GM18870 (cell line): ENCODE results near the gene FNDC3B.
"Not testable (repeated sequence)": the region's sequence is repeated elsewhere in the genome, so short reads cannot be mapped to it uniquely, and the experiment has no call there.

ENCODE experiments used
- ATAC-seq: cut with Tn5 transposase; IDR thresholded peaks from one replicate; pipeline ENCODE4 v1.9.1; 2021; ENCODE audit warnings: moderate library complexity; ENCODE audit not compliant: unreplicated experiment

FNDC3B gene

GRCh38 chr3:172030181-172030580 is 9.2 kb upstream of the FNDC3B start:
- ATAC-seq: no peak

- no peak for ATAC-seq
Measured at GRCh38 chr3:172031996-172032395, 7.4 kb upstream of the FNDC3B start.

DNA sequence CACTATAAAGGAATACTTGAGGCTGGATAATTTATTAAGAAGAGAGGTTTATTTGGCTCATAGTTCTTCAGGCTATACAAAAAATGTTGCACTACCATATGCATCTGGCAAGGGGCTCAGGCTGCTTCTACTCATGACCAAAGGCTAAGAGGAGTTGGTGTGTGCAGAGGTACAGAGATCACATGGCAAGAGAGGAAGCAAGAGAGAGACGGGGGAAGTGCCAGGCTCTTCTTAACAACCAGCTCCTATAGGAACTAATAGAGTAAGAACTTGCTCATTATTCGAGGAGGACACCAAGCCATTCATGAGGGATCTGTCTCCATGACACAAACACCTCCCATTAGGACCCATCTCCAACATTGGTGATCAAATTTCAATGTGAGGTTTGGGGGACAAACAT is 6.0 kb upstream of the FNDC3B start:
- ATAC-seq: no peak

DNA sequence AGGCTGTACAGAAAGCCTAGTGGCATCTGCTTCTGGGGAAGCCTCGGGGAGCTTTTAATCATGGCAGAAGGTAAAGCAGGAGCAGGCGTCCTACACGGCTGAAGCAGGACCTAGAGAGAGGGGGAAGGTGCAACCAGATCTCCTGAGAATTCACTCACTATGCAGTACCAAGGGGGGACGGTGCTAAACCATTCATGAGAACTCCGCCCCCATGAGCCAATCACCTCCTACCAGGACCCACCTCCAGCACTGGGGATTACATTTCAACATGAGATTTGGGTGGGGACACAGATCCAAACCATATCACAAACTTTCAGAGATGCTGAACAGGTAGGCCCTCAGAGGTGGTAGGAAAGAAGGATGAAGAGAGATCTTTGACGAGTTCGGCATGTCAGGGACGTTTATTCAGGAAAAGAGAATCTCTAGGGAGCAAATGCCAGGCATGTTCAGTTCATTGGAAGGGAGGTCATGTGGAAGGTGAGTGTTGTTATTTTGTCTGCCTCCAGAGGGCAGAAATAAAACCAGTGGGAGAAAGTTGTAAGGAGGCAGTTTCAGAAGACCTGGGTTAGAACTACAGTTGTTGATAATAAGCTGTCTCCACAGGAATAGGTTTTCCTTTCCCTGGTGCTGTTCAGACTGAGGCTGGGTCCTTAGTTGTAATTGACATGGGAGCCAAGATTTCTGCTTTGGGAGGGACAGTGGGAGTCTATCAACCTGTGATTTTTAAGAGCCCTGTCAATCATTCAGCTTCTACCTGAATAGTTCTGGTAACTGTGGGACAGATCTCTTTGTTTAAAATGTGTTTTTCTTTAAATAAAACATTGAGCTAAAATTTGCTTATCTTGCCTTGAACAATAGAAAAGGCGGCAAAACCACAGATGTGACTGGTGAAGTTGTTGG is 4.3 kb upstream of the FNDC3B start:
- no peak for ATAC-seq

DNA sequence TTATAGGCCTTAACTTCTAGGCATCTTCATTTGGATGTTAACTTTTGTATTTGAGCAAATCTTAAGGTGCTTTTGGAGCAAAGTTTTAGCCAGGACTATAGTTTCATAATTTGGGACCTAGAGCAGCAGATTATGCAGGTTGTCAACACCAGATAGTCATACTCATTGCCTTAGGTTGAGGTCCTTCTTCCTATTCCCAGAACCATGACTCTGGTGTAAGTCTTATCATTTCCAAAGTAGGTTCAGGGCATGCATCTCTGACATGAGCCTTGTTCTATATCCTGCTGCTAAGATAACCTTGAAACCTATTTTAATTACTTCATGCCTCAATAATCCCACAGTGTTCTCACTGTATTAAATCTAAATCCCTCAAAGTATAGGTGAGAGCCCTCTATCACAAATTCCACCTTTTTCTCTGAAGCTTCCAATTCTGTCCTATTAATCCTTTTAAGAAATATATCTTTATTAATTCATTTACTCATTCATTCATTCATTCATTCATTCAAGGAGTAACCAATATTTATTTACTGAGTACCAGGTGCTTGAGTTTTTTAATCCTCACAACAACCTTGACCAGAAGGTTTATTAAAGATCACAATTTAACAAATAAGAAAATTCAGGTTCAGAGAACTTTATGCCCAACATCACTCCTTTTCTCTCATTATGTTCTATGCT is 2.7 kb upstream of the FNDC3B start:
- ATAC-seq: no peak

- no peak for ATAC-seq
Measured at GRCh38 chr3:172038798-172039435, 461 bp upstream of the FNDC3B start.

GRCh38 chr3:172040078-172040980 is 951 bp downstream of the FNDC3B start:
- no peak for ATAC-seq

- no peak for ATAC-seq
Measured at GRCh38 chr3:172040981-172041963, 1.9 kb downstream of the FNDC3B start.

- ATAC-seq: no peak
Measured at GRCh38 chr3:172042136-172042662, 2.8 kb downstream of the FNDC3B start.

GRCh38 chr3:172042663-172043179 is 3.3 kb downstream of the FNDC3B start:
- ATAC-seq: not testable (repeated sequence)

GRCh38 chr3:172043233-172043632 is 3.9 kb downstream of the FNDC3B start:
- ATAC-seq: no peak

DNA sequence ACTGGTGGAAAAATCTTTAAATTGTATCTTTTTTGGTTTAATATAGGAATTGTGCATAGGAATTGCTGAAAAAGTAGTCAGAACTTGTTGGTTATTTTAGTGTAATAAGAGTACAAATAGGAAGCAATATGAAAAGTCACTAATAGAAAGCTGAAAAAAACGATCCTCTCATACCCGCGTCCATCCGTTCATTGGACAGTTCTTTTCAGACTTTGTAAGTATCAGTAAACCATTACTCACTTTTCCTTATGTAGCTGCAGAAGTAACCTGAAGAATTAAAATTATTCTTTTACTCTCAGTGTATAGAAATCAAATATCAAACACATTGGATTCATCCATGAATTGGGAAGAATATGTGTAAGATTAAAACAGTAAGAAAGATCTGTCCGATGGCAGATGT is 4.4 kb downstream of the FNDC3B start:
- ATAC-seq: no peak

- no peak for ATAC-seq
Measured at GRCh38 chr3:172044833-172045585, 5.6 kb downstream of the FNDC3B start.

GRCh38 chr3:172046268-172046915 is 7.0 kb downstream of the FNDC3B start:
- ATAC-seq: peak; percentile 46

DNA sequence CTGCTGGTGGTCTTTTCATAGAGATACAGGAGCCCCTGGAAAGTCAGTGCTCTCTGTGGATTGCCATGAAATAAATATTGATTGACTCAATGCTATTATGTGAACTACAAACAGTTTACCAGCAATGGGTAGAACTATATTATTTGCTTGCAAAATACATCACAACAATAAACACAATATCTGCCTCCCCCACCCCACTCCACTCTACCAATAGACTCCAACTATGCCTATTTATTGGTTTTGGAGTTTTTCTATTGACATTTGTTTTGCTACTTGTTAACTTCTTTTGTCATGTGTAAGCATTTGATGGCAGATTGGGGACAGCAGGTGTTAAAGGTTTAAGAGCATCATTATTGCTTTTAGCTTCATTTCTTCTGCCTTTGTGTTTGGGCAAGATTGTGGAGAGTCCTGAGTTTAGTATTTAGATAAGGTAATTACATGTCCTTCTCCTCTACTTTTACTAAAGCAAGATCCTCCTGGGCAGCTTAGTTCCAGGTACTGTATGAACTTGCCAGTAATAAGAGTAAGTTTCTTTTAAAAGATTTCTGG is 8.3 kb downstream of the FNDC3B start:
- ATAC-seq: no peak

- no peak for ATAC-seq
Measured at GRCh38 chr3:172048599-172048998, 9.2 kb downstream of the FNDC3B start.

GRCh38 chr3:172051310-172051956 is 12.1 kb downstream of the FNDC3B start:
- ATAC-seq: no peak
